Cerebellar nuclear complex (tissue), 1 donor: ENCODE data around the gene PLLP.

ENCODE experiments used
- DNase-seq, 2 experiments: peaks; one replicate each; lab custom pipeline; 2025; lab: John Stamatoyannopoulos, UW

Gene PLLP, protein sequence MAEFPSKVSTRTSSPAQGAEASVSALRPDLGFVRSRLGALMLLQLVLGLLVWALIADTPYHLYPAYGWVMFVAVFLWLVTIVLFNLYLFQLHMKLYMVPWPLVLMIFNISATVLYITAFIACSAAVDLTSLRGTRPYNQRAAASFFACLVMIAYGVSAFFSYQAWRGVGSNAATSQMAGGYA

DNA sequence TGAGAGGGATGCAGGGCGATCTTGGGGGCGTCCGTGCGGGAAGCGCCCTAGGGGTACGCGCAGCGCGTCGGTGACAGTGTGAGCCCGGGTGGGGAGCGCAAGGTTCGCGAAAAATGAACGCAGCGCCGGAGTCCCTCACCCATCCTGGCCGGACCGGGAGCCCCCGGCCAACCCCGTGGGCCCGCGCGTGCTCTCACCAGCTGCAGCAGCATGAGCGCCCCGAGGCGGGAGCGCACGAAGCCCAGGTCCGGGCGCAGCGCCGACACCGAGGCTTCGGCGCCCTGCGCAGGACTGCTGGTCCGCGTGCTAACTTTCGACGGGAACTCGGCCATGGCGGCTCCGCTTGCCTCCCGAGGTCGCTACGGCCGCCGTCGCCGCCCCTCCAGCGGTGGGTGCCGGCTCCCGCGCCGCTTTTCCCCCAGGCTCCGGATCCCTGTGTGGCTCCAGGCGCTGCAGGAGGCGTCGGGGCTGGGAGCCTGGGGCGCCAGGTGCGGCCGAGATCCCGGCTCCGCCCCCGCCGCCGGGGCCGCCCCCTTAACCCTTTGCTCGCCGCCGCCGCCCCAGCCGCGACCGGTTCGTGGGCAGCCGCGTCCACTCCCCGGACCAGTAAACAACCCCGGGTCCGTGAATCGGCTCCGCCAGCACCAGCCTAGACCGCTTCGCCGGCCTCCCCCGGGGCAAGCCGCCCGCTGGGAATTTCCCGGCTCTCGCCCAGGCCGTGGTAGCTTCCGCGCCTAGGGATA is at the start of gene PLLP:
Gene PLLP, minus strand, starts transcription at position 464 of the 743 bp plus-strand sequence. Its CDS starts 132 bp downstream, at position 332.
- no peak for DNase-seq

DNA sequence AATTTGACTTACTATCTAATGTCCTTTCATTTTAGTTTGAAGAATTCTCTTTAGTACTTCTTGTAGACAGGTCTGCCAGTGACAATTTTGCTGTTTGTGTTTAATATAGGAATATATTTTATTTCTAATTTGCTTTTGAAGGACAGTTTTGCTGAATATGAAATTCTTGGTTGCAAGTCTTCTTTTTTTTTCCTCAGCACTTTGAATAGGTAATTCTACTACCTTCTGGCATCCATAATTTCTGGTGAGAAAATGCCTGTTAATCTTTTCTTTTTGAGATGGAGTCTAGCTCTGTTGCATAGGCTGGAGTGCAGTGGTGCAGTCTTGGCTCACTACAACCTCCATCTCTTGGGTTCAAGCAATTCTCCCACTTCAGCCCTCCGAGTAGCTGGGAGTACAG is 48.9 kb upstream of the PLLP start:
- DNase-seq, result no peak

DNA sequence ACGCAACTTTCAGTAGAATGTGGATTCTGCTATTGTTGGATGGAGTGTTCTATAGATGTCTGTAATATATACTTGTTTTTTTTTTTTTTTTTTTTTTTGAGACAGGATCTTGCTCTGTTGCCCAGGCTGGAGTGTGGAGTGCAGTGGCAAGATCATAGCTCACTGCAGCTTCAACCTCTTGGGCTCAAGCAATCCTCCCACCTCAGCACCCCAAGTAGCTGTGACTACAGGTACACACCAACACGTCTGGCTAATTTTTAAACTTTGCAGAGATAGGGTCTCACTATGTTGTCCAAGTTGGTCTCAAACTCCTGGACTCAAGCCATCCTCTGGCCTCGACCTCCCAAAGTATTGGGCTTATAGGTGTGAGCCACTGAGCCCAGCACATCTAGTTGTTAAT is 46.9 kb upstream of the PLLP start:
- no peak for DNase-seq

DNA sequence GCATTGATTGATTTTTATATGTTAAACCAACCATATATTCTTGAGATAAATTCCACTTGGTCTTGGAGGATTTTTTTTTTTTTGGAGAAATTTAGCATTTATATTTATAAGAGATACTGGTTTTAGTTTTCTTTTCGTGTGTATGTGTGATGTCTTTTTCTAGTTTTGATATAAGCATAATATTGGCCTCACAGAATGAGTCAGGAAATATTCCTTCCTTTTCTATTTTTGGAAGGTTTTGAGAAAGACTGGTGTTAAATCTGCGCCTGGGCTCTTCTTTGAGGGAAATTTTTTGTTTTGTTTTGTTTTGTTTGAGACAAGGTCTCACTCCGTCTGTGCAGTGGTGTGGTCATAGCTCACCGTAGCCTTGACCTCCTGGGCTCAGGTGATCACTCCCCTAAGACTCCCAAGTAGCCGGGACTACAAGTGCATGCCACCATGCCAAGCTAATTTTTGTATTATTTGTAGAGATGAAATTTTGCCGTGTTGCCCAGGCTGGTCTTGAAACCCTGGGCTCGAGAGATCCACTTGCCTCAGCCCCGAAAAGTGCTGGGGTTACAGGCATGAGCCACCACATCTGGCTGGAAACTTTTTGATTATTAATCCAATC is 45.4 kb upstream of the PLLP start:
- no peak for DNase-seq

DNA sequence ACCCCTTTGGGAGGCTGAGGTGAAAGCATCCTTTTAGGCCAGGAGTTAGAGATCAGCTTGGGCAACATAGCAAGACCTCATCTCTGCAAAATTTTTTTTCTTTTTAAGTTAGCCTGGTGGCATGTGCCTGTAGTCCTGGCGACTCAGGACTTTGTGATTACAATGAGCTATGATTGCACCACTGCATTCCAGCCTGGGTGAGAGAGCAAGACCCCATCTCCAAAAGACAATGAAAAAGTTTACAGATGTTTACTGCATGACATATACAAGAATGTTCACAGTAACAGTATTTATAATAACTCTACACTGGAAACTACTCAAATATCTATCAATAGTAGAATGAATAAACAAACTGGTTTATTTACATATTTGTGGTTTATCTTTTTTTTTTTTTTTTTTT is 41.0 kb upstream of the PLLP start:
- no peak for DNase-seq

DNA sequence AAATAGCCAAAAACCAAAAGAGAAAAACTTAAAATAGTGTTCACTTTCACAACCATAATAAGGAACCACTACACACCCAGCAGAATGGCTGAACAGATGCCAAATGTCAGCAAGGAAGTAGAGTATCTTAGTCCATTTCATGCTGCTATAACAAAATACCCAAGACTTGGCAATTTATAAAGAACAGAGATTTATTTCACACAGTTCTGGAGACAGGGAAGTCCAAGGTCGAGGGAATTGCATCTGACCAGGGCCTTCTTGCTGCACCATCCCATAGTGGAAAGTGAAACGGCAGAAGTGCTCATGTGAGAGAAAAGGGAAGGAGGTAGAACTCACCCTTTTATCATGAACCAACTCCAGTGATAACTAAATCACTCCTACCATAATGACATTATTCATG is 40.3 kb upstream of the PLLP start:
- no peak for DNase-seq

DNA sequence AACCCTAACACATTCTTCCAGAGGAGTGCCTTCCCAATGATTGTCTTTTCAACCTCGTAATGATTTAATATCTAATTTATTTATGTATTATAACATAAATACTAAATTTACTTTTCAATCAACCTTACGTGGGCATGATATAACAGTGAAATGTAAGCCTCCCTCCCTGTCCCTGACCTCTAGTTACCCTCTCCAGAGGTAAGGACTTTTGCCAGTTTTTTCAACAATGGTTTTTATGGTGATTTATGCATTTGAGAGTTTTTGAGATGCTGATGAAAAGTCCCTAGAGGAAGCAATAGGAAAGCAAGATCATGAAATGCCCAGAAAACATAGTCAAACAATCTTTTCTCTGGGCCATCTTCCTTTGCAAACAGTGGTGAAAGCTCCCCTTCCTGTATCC is 35.2 kb upstream of the PLLP start:
- DNase-seq, result no peak

DNA sequence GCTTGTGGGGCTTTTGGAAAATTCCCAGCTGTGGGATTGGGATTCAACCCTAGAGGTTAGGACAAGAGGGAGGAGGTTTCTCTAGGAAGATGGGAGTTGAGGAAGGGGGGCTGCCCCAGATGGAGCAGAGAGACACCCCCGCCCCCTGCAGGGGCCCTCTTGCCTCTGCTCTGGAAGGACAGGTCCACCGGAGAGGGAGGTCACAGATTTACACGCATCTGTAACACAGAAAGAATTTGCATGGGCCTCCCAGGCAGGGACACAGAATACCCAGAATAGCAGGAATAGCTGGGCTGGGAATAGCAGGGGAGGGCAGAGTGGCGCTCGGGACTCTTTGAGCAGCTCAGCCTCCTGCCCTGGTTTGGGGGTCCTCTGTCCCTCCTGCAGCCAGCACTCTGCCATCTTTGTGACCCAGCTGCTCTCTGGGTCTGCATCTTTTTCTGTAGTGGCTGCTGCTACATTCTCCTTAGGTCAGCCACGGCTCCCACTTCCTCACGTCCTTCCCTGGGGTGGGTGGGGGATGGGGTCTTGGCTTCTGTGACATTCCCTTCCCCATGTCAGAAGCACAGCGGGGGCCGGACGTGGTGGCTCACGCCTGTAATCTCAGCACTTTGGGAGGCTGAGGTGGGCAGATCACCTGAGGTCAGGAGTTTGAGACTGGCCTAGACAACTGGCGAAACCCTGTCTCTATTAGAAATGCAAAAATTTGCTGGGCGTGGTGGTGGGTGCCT is 33.9 kb upstream of the PLLP start:
- DNase-seq, result no peak

DNA sequence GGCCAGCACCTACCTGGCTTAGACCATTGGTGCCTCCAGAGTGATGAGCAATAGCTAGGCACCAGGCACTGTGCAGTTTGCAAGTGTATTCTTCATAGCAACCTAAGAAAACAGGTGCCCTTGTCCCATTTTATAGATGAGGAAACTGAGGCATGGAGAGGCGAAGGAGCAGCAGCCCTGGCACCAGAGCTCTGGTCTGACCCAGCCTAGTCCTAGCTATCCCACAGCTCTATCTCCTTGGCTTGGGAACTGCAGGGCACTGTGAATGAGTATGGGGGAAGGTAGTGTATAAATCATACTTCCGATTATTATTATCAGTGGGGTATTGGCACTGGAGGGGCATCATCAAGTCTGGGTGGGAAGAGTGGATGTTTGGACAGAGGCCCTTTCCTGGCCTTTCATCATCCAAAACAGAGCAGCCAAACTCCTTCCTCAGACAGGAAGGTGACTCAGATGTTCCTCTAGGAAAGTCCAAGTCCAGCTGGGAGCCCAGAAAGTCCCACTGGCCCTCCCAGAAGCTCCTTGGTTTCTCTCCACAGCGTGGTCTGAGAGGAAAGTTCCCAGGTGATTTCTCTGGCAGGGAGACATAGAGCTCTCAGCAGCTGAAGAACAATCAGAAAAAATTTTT is 32.0 kb upstream of the PLLP start:
- no peak for DNase-seq

DNA sequence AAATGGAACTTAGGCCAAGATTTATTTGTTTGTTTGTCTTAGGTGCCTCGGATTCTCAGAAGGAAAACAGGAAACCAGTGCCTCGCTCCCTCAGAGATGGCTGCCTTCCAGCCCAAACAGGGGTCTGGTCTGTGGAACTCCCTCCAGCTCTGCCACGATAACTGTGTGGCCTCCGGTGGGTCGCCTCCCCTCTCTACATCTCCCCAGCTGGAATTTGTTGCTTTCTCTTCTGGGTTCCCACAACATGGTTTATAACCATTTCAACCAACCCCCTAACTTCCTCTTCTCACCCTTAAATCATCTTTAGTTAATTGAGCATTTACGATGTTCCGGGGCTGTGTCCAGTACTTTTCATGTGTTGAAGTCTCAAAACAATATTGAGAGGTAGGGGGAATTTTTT is 30.9 kb upstream of the PLLP start:
- DNase-seq, result no peak

DNA sequence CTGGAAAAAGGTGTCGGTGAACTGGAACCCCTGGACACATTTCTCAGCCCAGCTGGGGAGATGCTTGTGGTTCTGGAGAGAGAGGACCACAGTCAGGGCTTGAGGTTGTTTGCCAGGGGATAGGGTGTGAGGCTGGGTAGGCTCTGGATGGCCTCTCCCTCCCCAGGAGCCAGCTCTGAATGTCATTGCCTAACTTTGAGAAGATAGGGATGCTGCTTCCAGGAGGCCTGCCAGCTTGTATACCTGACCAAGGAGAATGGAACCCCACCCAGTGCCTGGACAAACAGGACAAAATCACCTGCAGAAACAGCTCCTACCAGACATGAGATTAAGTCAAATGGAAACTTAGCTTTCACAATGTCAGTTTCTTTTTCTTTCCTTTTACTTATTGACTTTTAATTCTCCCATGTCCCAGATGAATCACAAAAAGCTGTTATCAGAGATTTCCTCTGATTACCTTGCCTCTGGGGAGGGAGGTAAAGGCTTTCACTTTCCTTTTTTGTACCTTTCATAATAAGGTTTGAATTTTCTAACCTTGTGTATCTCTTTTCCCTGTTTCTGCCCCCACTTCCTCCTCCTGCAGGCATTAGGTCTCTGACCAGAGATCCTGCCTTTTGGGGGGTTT is 29.8 kb upstream of the PLLP start:
- no peak for DNase-seq

DNA sequence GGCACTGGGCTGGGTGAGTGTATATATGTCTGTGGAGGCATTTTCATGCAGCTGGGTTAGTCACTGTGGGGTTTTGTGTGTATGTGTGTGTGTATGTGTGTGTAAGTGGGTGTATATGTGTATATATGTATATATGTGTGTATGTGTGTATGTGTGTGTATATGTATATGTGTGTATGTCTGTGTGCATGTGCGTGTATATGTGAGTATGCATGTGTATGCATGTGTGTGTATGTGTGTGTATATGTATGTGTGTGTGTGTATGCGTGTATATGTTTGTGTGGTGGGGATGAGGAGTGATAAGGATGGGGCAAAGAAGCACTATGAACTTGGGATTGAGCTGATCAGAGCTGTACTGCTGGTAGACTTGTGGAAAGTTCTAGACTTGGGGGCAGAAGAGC is 29.0 kb upstream of the PLLP start:
- no peak for DNase-seq

DNA sequence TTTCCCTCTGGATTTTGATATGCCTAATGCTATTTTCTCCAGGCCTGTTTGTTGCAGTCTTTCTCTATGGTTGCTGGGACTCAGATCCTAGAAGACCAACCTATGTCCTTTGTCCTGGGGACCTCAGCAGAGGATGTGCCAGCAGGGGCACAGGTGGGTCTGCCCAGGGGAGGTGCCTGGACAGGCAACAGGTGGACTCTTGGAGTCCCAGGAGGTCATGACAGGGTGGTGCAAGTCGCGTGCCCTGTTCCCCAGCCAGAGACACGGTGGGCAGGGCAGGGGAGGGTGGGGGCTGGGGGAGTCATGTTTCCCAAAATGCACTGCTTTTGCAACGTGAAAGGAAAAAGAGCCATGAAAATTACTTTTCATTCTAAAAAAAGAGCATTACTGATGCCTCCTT is 26.3 kb upstream of the PLLP start:
- no peak for DNase-seq

DNA sequence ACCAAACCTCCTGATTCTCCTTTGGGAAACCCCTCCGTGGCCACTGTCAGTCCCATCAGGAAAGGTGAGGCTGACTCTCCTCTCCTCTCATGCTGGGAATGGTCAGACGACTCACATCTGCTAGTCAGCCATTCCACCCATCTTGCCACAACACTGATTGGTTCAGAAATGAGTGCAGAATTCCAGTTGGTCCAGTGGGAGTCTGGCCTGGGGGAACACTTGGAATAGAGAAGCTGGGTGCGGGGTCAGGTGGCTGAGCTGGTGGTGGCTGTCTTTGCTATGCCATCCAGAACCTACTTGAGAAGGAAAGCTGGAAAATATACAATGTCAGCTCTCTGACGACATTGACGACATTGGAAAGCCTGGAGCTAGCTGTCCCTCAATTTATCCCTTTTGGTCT is 23.6 kb upstream of the PLLP start:
- DNase-seq, result no peak

DNA sequence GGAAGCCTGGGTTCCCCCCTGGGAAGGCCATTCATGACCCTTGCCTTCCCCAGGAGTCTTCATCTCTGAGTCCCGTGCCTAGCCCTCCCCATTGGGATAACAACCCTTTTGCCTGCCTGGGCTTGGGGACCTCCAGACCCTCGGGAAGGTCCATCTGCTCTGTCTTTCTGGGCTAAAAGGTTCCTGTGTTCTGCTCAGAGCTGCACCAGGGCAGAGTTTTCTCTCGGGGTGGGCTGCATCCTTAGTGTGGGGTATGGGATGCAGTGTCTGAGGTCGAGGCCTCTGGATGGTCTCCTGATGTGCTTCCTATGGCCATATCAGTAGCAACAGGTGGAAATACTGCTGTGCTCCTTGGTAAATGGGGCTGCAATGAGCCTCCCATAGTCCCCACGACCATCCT is 22.9 kb upstream of the PLLP start:
- DNase-seq, result no peak

DNA sequence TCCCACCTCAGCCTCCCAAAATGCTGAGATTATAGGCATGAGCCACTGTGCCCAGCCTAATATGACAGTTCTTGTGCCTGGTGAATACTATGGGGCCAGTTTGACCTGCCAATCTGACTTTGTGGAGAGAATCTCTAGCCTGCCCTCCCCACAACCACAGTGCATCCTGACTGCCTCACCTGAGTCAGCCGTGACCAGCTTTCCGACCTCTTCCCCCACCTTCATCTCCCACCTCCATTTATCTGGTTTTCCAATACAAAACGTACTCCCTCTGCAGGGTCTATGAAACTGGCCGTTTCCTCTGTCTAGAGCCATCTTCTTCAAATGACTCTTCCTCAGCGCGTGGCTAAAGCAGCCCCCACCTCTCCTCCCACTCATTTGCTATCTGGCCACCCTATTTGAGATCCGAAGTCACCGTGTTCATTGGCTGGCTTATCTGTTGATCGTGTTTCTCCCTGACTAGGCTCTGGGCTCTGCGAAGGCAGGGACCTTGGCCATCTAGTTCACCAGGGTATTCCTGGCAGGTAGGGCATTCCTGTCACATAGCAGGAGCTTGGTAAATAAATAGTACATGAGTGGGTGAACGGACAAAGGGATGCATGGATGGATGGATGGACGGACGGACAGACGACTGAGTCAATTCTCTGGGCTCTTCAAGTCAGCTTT is 22.3 kb upstream of the PLLP start:
- DNase-seq, result no peak

DNA sequence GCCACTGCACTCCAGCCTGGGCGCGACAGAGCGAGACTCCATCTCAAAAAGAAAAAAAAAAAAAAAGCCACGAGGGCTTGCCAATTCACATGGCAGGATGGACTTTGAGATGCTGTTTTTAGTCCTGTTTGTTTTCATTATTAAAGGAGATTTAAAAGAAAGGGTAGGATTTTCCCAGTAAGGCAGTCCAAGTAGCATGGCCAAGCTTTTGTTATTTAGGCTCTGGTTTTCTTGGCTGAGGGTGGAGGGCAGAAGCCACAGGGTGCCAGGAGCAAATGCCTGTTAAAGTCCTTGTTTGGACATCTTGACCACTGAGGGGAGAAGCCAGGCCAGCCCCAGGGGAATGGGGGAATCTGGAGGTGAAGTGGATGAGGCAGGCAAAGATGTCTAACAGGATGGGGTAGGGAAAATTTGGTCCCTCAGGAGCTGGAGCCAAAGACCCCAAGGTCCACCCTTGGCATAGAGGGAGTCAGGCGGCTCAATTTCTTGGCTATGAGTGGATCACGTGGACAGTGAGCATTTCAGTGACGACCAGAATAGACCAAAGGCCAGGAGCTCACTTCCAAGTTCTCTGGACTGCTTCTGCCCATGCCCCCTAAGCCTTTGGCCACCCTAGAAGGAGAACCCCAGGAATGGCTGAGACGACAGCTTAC is 20.8 kb upstream of the PLLP start:
- no peak for DNase-seq

DNA sequence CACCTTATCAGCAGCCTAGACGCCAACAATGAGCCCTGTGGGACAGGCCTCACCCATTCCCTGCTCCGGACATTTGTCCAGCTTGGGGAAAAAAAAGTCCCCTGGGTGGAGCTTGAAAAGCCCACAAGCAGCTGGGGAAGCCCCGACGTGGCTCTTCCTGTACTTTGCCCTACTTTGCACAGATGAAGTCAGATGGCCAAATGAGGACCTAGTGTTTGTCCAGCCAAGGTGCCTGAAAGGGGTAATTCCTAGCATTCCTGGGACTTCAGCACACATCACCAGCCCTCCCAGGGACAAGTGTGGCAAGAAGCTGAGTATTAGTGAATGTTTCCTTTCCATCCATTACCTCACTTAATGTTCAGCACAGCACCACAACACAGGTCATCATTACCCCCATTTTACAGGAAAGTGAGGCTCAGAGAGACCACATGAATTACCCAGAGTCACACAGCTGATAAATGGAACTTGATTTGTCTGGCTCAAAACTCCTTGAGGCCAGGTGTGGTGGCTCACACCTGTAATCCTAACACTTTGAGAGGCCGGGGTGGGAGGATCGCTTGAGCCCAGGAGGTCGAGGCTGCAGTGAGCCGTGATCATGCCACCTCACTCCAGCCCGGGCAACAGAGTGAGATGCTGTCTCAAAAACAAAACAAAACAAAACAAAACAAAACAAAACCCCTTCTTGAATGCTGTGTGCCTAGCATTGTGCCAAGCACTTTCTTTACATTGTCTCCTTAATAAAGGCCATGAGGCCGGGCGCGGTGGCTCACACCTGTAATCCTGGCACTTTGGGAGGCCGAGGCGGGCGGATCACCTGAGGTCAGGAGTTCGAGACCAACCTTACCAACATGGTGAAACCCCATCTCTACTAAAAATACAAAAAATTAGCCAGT is 19.9 kb upstream of the PLLP start:
- DNase-seq, result no peak

DNA sequence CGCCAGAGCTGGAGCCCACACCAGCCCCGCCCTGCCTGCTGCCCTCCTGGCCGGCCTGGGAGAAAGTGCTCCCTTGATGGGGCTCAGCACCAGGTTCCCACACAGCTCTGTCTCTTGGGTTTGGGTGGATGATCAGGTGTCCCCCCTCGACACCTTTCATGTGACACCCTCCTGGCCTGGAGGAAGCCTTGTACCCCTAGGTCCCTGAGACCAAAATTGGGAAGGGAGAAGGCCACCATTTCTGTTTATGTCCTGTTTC is 19.4 kb upstream of the PLLP start:
- DNase-seq, result no peak
